GM12878 (cell line): ENCODE data around the gene UBE2I. TPM values are rescaled to one million over a fixed set of nuclear protein-coding genes. Genes with fewer than 3 reads are reported as not detected.

Experiments
- ATAC-seq: fragments of 200-7000 bp; cut with Tn5 transposase; 3 replicates; pipeline ENCODE4 v1.9.1; 2020; ENCODE audit warnings: mild to moderate bottlenecking, moderate library complexity
- BruUV-seq: library from RNA; stranded (reverse); fragments of 400-500 nt; replicated peaks from 2 replicates; lab custom pipeline; 2021; lab: Mats Ljungman, UMichigan
- CTCF ChIA-PET: fragments of 300-600 bp; sonication (Branson Sonifier 250); formaldehyde crosslinking; extraction: SDS; loops from one replicate; lab custom pipeline; 2021; ENCODE audit warnings: inconsistent platforms; lab: Yijun Ruan, JAX
- POLR2A ChIA-PET: fragments of 350-600 bp; formaldehyde crosslinking; extraction: SDS; loops from one replicate; lab custom pipeline; 2021; ENCODE audit warnings: inconsistent platforms; lab: Charles Lee
- RAD21 ChIA-PET: fragments of 300-600 bp; sonication (Branson Sonifier 250); formaldehyde crosslinking; loops from one replicate; lab custom pipeline; 2023; ENCODE audit warnings: antibody characterized with exemption; ENCODE audit not compliant: unreplicated experiment; lab: Charles Lee
- SMC1A ChIA-PET: fragments of 300-600 bp; sonication (Branson Sonifier 250); formaldehyde crosslinking; loops from one replicate; lab custom pipeline; 2023; ENCODE audit not compliant: unreplicated experiment, uncharacterized antibody; lab: Charles Lee
- DNase-seq: peaks from one replicate; pipeline ENCODE4 v3.0.0-alpha.2; 2011; ENCODE audit warnings: low read depth, low spot score
- FAIRE-seq: peaks from 3 replicates; lab custom pipeline; 2011; peaks lifted over from hg19 to GRCh38; lab: Jason Lieb, UNC
- H2AFZ ChIP-seq: 2 replicates; pipeline ENCODE4 v1.6.0; 2011; ENCODE audit warnings: low read depth, low read length, control low read depth; ENCODE audit not compliant: control insufficient read depth
- H3K27ac ChIP-seq: 2 replicates; pipeline ENCODE4 v1.5.1; 2011; ENCODE audit warnings: control low read depth; ENCODE audit not compliant: control insufficient read depth, insufficient read depth
- H3K27me3 ChIP-seq, 2 experiments: replicated peaks in 1 of 2; 2 replicates each; pipeline versions ENCODE4 v1.6.0 to v1.6.1; 2011; ENCODE audit warnings: low read length in 1 of 2; ENCODE audit not compliant: control insufficient read depth in 2 of 2, insufficient read depth in 2 of 2
- H3K36me3 ChIP-seq, 2 experiments: 2 replicates each; pipeline ENCODE4 v1.5.1; 2011; ENCODE audit warnings: low read length in 1 of 2; ENCODE audit not compliant: control insufficient read depth in 2 of 2, insufficient read depth in 2 of 2
- H3K4me1 ChIP-seq: 2 replicates; pipeline ENCODE4 v1.6.1; 2011; ENCODE audit warnings: mild to moderate bottlenecking, low read length, moderate library complexity, mixed read lengths; ENCODE audit not compliant: control insufficient read depth, insufficient read depth
- H3K4me2 ChIP-seq: 2 replicates; pipeline ENCODE4 v1.6.0; 2011; ENCODE audit warnings: control low read depth; ENCODE audit not compliant: control insufficient read depth, insufficient read depth
- H3K4me3 ChIP-seq: fragments of 200-600 bp; sonication (generic); 2 replicates; pipeline ENCODE4 v1.5.1; 2016
- H3K79me2 ChIP-seq: 2 replicates; pipeline ENCODE4 v1.6.0; 2011; ENCODE audit warnings: low read length; ENCODE audit not compliant: control insufficient read depth, insufficient read depth
- H3K9ac ChIP-seq: 2 replicates; pipeline ENCODE4 v1.8.0; 2011; ENCODE audit warnings: low read length, control low read depth, mixed read lengths; ENCODE audit not compliant: control insufficient read depth, insufficient read depth
- H3K9me3 ChIP-seq: replicated peaks from 3 replicates; pipeline ENCODE4 v1.5.1; 2011; ENCODE audit warnings: mild to moderate bottlenecking, low read length; ENCODE audit not compliant: control insufficient read depth, insufficient read depth
- H4K20me1 ChIP-seq: 2 replicates; pipeline ENCODE4 v1.6.0; 2011; ENCODE audit not compliant: control insufficient read depth, insufficient read depth
- CREM ChIP-seq: IDR thresholded peaks from 2 replicates; pipeline ENCODE4 v1.6.1; 2014; ENCODE audit warnings: antibody characterized with exemption, low read depth
- FOS ChIP-seq: IDR thresholded peaks from 3 replicates; pipeline ENCODE4 v1.6.1; 2011; ENCODE audit warnings: borderline replicate concordance; ENCODE audit not compliant: insufficient read length; ENCODE audit errors: extremely low read depth
- HDAC6 ChIP-seq: fragments of 200-600 bp; sonication (generic); IDR thresholded peaks from one replicate; pipeline ENCODE4 v1.8.0; 2017; ENCODE audit warnings: antibody characterized with exemption; ENCODE audit not compliant: unreplicated experiment
- NKRF ChIP-seq: fragments of 450-650 bp; conservative IDR thresholded peaks from 2 replicates; pipeline ENCODE4 v1.6.1; 2017; ENCODE audit warnings: mild to moderate bottlenecking, moderate library complexity
- POLR2A ChIP-seq: IDR thresholded peaks from 2 replicates; pipeline ENCODE4 v1.6.1; 2011; ENCODE audit warnings: low read depth, mild to moderate bottlenecking, low read length
- RAD21 ChIP-seq: IDR thresholded peaks from 2 replicates; pipeline ENCODE4 v1.6.1; 2011; ENCODE audit warnings: mild to moderate bottlenecking, low read depth, low read length, moderate library complexity; ENCODE audit not compliant: insufficient read depth
- RAD51 ChIP-seq: fragments of 450-650 bp; IDR thresholded peaks from 2 replicates; pipeline ENCODE4 v1.6.1; 2016; ENCODE audit warnings: moderate library complexity, mild to moderate bottlenecking, inconsistent platforms
- USF1 ChIP-seq: IDR thresholded peaks from 2 replicates; pipeline ENCODE4 v1.6.1; 2011; ENCODE audit warnings: borderline replicate concordance, low read depth, mild to moderate bottlenecking, moderate library complexity, mixed read lengths, low read length; ENCODE audit not compliant: insufficient read depth; ENCODE audit errors: extremely low read length
- ZBTB11 ChIP-seq: fragments of 450-650 bp; formaldehyde crosslinking; IDR thresholded peaks from 2 replicates; pipeline ENCODE4 v1.5.0; 2022; ENCODE audit warnings: mild to moderate bottlenecking, missing genetic modification characterization
- WGBS: methylation state at CpG from one replicate; pipeline ENCODE4 v1.1.6; 2016; ENCODE audit warnings: low lambda C conversion rate; ENCODE audit not compliant: insufficient replicate concordance, insufficient coverage; ENCODE audit errors: missing lambda C conversion rate; 5-methylcytosine and 5-hydroxymethylcytosine counted together
- in situ Hi-C: fragments of 300-500 bp; cut with MboI; formaldehyde crosslinking; loops from 9 replicates; pipeline ENCODE4 v1.14.3; 2018; ENCODE audit warnings: mixed read lengths
- intact Hi-C: fragments of 100-400 bp; cut with micrococcal nuclease; formaldehyde crosslinking; loops from one replicate; pipeline ENCODE4 v1.14.2; 2022; ENCODE audit not compliant: unreplicated experiment
- polyA plus RNA-seq, 11 experiments: library from polyadenylated mRNA; depleted of rRNA in 4 of 11; unstranded in 6 of 11; stranded (reverse) in 5 of 11; fragments of >200 nt; fragmentation: Nextera tagmentation in 4 of 11; fragmentation: Illumina TruSeq in 1 of 11; extraction: Ambion mirVana in 4 of 11; extraction: Trizol in 1 of 11; gene quantifications; 1 replicate in 1 of 11; 2 replicates in 10 of 11; pipeline versions ENCODE4 v1.2.1 to v1.2.3, GENCODE V29; 2011 to 2016; ENCODE audit warnings: inconsistent platforms in 2 of 11, missing spikeins in 2 of 11, low read depth in 1 of 11
- total RNA-seq, 4 experiments: library from RNA; depleted of rRNA in 3 of 4; stranded (reverse); fragments of >200 nt in 3 of 4; fragmentation: Illumina TruSeq in 1 of 4; extraction: Trizol in 1 of 4; gene quantifications; 2 replicates each; pipeline versions ENCODE4 v1.2.1 to v1.2.3, GENCODE V29; 2013 to 2021

Gene UBE2I
- total and polyA plus RNA-seq, 10 of the 15 experiments (the other 5 are each of a cell fraction or from before 2014, with no cell fraction given) = 47.5 to 243 (median 194) TPM

- Histone ChIP-seq H3K4me2 (peak within 1 kb of the TSS; percentile 7; the same call in 1 of the 2 replicates), H3K27ac (no peak within 1 kb of the TSS), H3K27me3 (peaks cover 5 to 14% of the 10 kb centered on the region in 2 experiments; a peak in 3 of 4 replicates), H3K36me3 (no peaks in the 10 kb centered on the region), H3K4me1 (peaks cover 9% of the 10 kb centered on the region; the same call in 1 of the 2 replicates), H3K9me3 (peaks cover 2% of the 10 kb centered on the region; the same call in 2 of the 3 replicates), H2AFZ (no peak within 1 kb of the TSS), H4K20me1 (no peaks in the 10 kb centered on the region), H3K9ac (no peak within 1 kb of the TSS), H3K4me3 (no peak within 1 kb of the TSS), H3K79me2 (no peaks in the 10 kb centered on the region)
- FAIRE-seq = no peak
- no peak for TF ChIP-seq HDAC6
- peak; percentile 30; the same call in 1 of the 2 replicates for TF ChIP-seq POLR2A
- no peak for TF ChIP-seq FOS
- TF ChIP-seq RAD21 = no peak
- TF ChIP-seq RAD51 = no peak
- TF ChIP-seq USF1 = no peak
- TF ChIP-seq ZBTB11 (CRISPR knock-in tag) = no peak
- no peak for TF ChIP-seq NKRF
- no peak for TF ChIP-seq CREM
- no TSS peak for BruUV-seq
- POLR2A ChIA-PET = no interaction called here
- peak; percentile 11; the same call in 1 of the 3 replicates for ATAC-seq
- DNase-seq = no peak
- CTCF ChIA-PET = no interaction called here
- in situ Hi-C loops = no loop called here
- WGBS = 27% methylated on average over 63 of the region's 83 CpGs
- RAD21 ChIA-PET = no interaction called here
- intact Hi-C loops = no loop called here
- SMC1A ChIA-PET = no interaction called here
Observed at GRCh38 chr16:1333149-1333812, 23.8 kb downstream of the UBE2I start, which contains the start of gene BAIAP3. Gene BAIAP3, plus strand, starts transcription at chr16:1333645. Its CDS starts 4,905 bp downstream, at chr16:1338550.
